Stimulated activated CD8-positive, alpha-beta memory T cell treated with anti-CD3 and anti-CD28 coated beads, Interleukin-2, amount 100 ng/mL, for 48 hours (primary cell): ENCODE measurements around the gene PIK3C2B.
"Not testable (repeated sequence)": the region's sequence is repeated elsewhere in the genome, so short reads cannot be mapped to it uniquely, and the experiment has no call there.

Source experiments
- DNase-seq, 2 donors: peaks; one replicate each; pipeline ENCODE4 v3.0.0-alpha.2; 2020; ENCODE audit warnings: low read depth in 2 of 2

Gene PIK3C2B

DNA sequence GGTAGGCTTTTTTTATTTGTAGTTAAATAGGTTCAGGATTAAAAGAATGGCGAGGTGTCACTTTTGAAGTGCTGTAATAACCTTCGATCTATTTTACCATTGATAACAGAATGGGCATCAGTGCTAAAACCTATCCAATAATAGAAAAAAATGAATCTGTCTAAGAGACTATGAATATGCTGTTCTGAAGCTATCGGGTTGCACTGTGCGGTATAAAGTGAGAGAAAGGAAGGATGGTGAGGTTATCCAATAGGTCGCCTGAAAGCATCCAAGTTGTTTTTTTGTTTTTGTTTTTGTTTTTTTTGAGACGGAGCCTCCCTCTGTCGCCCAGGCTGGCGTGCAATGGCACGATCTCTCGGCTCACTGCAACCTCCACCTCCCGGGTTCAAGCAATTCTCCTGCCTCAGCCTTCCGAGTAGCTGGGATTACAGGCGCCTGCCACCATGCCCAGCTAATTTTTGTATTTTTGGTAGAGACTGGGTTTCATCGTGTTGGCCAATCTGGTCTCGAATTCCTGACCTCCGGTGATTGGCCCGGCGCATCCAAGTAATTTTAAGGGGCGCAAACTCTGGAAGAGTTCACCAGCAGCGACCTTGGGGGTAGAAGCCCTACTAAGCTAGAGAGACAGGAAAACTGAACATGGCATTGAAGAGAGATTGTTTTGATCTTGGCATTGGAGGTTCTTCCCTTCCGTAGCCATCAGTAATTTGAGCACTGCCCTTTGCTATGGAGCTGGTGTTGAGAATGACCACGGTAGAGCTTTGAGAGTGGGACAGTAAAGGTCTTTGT lies 12.9 kb upstream of the PIK3C2B start:
- no peak for DNase-seq

DNA sequence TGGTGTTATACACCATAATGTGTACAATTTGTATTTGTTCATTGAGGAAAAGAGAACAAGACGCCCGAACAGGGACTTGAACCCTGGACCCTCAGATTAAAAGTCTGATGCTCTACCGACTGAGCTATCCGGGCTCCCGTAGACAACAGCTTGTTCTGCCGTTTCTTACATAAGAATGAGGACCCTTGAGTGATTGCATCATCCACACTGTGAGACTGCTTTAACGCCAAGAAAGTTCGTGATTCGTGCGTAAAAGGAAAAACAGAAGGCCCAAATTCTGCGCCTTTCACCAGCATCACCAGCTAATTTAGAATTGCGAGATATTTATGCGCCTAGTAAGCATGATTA lies 12.3 kb upstream of the PIK3C2B start:
- peak; percentile 54 to 82 for DNase-seq

GRCh38 chr1:204506201-204506968 lies 11.8 kb upstream of the PIK3C2B start:
- peak; percentile 43 to 62 for DNase-seq

GRCh38 chr1:204505674-204506200 lies 11.1 kb upstream of the PIK3C2B start:
- no peak for DNase-seq

DNA sequence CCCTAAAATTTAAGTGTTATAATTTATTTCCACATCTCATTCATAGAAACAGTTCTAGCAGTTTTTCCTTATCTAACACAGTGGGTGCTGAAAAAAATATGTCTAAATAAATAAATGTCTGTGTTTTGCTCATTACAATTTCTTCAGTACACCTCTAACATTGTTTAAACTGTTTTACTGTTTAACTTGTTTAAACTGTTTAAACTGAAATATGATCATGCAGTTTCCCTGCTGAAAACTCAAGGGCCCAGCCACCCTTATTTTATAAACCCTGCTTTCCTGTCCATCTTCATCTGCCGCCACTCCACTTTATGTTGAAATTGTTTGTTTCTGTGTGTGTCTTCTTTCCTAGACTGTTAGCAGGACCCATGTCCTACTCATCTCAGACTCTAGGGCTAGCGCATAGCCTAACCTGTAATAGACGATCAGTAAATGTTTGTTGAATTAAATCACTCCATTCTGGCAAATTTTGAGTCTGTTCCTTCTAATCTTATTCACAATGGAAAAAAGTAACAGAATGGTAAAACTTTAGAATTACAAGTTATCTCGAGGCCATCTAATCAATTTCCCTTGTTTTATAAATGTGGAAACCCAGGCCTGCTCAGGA lies 9.4 kb upstream of the PIK3C2B start:
- no peak for DNase-seq

GRCh38 chr1:204503122-204503912 lies 8.7 kb upstream of the PIK3C2B start:
- DNase-seq = no peak

DNA sequence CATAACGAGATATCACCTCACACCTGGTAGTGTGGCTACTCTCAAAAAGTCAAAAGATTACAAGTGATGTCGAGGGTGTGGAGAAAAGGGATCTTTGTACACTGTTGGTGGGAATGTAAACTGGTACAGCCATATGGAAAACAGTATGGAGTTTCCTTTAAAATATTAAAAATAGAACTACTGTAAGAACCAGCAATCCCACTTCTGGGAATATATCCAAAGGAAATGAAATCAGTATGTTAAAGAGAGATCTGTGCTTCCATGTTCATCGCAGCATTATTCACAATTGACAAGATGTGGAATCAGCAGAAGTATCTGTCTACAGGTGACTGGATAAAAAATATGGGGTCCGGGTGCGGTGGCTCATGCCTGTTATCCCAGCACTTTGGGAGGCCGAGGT lies 7.6 kb upstream of the PIK3C2B start:
- DNase-seq = no peak

DNA sequence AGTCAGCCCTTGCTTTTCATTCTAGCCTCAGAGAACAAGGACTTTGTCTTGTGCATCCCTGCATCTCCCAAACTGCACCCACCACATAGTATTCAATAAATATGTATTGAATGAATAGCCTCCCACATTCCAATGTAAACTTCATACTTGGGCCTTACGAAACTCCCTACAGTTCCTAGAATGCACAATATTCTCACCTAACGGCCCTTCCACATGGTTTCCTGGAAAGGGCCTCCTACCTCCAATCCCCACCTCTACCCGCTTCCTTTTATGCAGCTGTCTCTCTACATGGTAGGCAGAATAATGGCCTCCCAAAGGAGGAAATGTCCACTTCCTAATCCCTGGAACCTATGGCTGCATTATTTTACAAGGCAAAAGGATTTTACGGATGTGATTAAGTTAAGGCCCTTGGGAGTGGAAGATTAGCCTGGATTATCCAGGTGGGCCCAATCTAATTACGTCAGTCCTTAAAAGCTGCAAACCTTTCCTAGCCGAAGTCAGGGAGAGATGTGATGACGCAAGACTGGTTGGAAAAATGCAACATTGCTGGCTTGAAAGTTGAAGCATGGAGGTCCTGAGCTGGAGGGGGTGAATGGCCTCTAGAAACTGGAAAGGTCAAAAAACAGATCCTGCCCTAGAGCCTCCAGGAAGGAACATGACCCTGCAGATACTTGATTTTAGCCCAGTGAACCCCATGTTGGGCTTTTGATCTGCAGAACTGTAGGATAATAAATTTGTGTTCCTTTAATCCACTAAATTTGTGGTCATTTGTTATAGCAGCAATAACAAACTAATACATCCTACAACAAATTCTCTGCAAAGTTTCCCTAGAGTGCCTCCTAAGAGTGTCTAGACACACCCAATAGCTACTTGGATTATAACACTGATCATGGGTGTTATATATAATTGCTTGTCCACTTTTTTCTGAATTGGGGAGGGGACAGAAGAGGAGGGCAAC lies 5.2 kb upstream of the PIK3C2B start:
- DNase-seq = no peak

- no peak for DNase-seq
Observed at GRCh38 chr1:204498981-204499380, 4.4 kb upstream of the PIK3C2B start.

DNA sequence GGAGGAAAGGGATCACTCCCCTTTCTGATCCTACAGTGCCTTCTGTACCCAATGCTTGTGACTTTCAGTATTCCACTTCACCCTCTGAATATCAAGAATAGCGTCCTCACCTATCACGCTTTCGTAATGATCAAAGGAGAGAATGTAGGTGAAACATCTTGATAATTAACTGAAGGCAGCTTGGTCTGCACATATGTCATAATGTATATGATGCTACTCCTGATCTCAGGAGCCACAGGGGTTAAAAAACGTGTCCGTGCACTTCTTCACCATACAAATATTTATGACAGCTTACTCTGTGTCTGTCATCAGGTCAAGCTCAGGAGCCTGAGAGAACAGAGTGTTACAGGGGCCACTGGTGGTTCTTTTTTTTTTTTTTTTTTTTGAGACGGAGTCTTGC lies 1.2 kb upstream of the PIK3C2B start:
- no peak for DNase-seq

DNA sequence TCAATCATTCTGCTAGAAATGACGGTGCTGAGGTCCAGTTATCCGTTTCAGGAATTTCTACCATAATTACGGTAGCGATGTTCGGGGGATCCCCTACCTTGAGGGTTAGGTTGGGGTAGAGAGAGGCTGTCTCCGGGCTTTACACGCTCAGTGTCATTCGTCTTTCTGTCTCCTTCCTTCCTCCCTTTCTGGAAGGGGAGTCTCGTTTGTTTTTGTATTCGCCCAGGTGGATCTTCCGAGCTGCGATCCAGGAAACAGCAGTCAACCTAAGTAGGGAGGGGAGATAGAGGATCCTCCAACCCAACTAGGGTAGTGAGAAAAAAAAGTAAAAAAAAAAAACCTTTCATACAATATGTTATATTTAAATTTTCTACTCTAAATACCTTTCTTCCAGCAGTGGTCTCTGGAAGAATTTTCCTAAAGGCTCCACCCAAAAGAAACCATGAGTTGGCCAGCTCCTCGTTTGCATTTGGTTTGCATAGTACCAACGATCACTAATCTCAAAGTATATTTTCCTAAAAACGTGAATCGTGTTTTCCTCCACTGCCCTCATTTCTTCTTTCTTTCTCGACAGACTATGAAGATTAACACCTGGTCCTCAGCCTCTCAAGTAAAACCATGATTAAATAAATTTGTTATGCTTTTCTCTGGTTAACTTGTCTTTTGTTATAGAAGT lies 611 bp upstream of the PIK3C2B start:
- no peak for DNase-seq

DNA sequence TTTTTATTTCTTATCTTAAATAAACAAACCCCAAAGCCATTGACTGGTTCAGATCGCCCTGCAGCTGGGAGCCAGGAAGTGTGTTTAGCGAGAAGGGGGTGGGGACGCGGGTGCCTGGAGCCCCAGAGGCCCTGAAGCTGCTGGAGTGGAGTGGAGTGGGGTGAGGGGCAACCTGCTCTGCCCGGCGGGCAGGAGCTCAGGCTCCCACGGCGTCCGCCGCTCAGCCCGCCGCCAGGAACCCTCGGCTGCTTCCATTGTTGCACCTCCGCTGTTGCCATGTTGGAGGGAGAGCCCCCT lies 673 bp downstream of the PIK3C2B start:
- DNase-seq = peak; percentile 25 to 31

- no peak for DNase-seq
Observed at GRCh38 chr1:204493145-204493983, 1.2 kb downstream of the PIK3C2B start.

GRCh38 chr1:204491655-204492054 lies 3.0 kb downstream of the PIK3C2B start:
- DNase-seq = no peak

DNA sequence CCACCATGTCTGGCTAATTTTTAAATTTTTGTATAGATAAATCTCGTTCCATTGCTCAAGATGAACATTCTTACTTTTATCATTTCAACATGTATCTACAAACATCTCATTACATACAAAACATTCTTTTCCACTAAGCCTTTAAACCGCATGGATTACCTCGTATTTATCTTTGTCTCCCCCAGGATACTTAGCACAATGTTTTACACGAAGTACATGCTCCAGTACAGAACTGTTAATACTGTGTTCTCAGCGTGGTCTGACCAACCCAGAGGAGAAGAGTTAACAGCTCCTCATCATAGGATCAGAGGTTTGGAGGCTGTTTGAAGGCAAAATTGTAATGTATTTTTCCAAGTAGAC lies 7.4 kb downstream of the PIK3C2B start:
- no peak for DNase-seq

DNA sequence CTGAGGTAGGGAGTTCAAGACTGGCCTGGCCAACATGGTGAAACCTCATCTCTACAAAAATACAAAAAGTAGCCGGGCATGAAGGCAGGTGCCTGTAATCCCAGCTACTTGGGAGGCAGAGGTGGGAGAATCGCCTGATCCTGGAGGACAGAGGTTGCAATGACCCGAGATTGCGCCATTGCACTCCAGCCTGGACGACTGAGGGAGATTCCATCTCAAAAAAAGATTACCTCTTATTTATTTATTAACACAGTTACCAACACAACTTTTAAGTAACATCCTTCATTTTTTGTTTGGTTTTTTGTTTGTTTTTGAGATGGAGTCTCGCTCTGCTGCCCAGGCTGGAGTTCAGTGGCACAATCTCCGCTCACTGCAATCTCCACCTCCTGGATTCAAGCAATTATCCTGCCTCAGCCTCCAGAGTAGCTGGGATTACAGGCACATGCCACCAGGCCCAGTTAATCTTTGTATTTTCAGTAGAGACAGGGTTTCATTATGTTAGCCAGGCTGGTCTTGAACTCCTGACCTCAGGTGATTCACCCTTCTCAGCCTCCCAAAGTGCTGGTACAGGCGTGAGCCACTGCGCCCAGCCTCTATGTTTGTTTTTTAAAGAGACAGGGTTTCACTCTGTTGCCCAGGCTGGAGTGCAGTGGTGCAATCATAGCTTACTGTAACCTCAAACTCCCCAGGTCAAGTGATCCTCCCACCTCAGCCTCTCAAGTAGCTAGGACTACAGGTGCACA lies 7.9 kb downstream of the PIK3C2B start:
- not testable (repeated sequence) for DNase-seq

- DNase-seq = no peak
Observed at GRCh38 chr1:204483791-204484190, 10.8 kb downstream of the PIK3C2B start.

GRCh38 chr1:204480515-204480914 lies 14.1 kb downstream of the PIK3C2B start:
- no peak for DNase-seq
